ENCODE data around the gene PDGFA. TPM values are rescaled to one million over a fixed set of nuclear protein-coding genes. Genes with fewer than 3 reads are reported as not detected.

PDGFA gene
- total RNA-seq, 1 experiment from 2014 or later = 35.8 TPM

DNA sequence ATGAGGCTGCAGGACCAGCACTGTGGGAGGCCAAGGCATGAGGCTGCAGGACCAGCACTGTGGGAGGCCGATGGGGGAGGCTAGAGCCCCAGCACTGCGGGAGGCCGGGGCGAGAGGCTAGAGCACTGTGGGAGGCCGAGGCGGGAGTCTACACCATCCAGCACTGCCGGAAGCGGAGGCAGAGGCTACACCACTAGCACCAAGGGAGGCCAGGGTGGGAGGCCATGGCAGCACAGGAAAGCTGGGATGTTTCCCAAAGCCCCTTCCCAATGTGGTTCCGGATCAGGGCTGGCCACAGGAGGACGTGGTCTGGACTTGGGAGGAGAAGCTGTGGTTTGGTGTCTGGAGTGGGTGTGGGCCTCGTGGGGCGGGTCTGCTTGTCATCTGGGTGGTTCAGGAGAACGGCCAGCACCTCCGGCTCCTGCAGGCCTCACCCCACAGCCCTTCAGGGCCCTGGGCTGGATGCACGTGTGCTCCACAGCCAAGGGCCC lies 43.6 kb downstream of the PDGFA start:
- H3K4ac ChIP-seq (ENCODE audit: low read depth, low read length) = no peak overlapping the region
- TF ChIP-seq, protein P1, sequence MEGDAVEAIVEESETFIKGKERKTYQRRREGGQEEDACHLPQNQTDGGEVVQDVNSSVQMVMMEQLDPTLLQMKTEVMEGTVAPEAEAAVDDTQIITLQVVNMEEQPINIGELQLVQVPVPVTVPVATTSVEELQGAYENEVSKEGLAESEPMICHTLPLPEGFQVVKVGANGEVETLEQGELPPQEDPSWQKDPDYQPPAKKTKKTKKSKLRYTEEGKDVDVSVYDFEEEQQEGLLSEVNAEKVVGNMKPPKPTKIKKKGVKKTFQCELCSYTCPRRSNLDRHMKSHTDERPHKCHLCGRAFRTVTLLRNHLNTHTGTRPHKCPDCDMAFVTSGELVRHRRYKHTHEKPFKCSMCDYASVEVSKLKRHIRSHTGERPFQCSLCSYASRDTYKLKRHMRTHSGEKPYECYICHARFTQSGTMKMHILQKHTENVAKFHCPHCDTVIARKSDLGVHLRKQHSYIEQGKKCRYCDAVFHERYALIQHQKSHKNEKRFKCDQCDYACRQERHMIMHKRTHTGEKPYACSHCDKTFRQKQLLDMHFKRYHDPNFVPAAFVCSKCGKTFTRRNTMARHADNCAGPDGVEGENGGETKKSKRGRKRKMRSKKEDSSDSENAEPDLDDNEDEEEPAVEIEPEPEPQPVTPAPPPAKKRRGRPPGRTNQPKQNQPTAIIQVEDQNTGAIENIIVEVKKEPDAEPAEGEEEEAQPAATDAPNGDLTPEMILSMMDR (conservative IDR thresholded peaks at IDR 0.05) = no peak
- H3K9me3 ChIP-seq (ENCODE audit: control insufficient read depth, low read depth, low read length) = no peaks in the 10 kb centered on the region
- no peak overlapping the region for H3K56ac ChIP-seq (ENCODE audit: insufficient read length, low read depth, low read length)
- no peaks in the 10 kb centered on the region for H3K23me2 ChIP-seq (ENCODE audit: insufficient read length, low read depth, low read length, poor library complexity, severe bottlenecking)
- no peak overlapping the region for H3K23ac ChIP-seq (ENCODE audit: insufficient read length, low read depth, low read length)
- H2AK5ac ChIP-seq (ENCODE audit: insufficient read length, low read length) = no peak overlapping the region
- Mint-ChIP-seq H3K9me3 (no peaks in the 10 kb centered on the region; a peak in 2 of 5 replicates), H3K27me3 (ENCODE audit: low read depth) (peaks cover 2% of the 10 kb centered on the region; the same call in 1 of the 2 replicates), H3K36me3 (ENCODE audit: insufficient read depth in 1 of 3, low read depth in 3 of 3) (peaks cover 0 to 2% (median 0%) of the 10 kb centered on the region in 3 experiments; a peak in 1 of 7 replicates), H3K4me1 (peaks cover 5 to 9% of the 10 kb centered on the region in 2 experiments), H3K27ac (no peak overlapping the region), H3K4me3 (no peak overlapping the region)
- no CpG with 5 or more reads among the region's 15 CpGs for WGBS (ENCODE audit: extremely low coverage, insufficient read length, low lambda C conversion rate)
- no peak overlapping the region for H3K4me2 ChIP-seq (ENCODE audit: insufficient read depth, insufficient read length, low read length)
- no peaks in the 10 kb centered on the region for H3K79me1 ChIP-seq (ENCODE audit: insufficient read depth, low read depth, low read length, poor library complexity, severe bottlenecking)
- no peaks in the 10 kb centered on the region for H3K4me1 ChIP-seq (ENCODE audit: insufficient read depth, low read length)
- H4K8ac ChIP-seq (replicated peaks; ENCODE audit: insufficient read length, low read depth, low read length) = no peak overlapping the region
- no peak overlapping the region for H3K18ac ChIP-seq (ENCODE audit: insufficient read length, low read depth, low read length)
- no peak overlapping the region; the same call in 1 of the 2 replicates for H3K14ac ChIP-seq (ENCODE audit: insufficient read depth, low read length)
- H2BK15ac ChIP-seq (ENCODE audit: low read depth, low read length) = no peak overlapping the region
- no peak overlapping the region for H2BK5ac ChIP-seq (ENCODE audit: insufficient read length, low read length)
- H4K91ac ChIP-seq (ENCODE audit: insufficient read length, low read depth, low read length) = no peak overlapping the region
- no peak overlapping the region for H2BK120ac ChIP-seq (ENCODE audit: low read depth, low read length, poor library complexity, severe bottlenecking)
- no peak overlapping the region for H4K5ac ChIP-seq (ENCODE audit: insufficient read length, low read depth, low read length)
- no peak overlapping the region for H2AFZ ChIP-seq (ENCODE audit: low read length)
- no peaks in the 10 kb centered on the region for H3K79me2 ChIP-seq (ENCODE audit: insufficient read depth, low read length)
- no peaks in the 10 kb centered on the region for H3K27me3 ChIP-seq (ENCODE audit: insufficient read depth, low read length)
- no peak for DNase-seq
- no peaks in the 10 kb centered on the region for H4K20me1 ChIP-seq (ENCODE audit: control insufficient read depth, insufficient read depth, insufficient read length)
- no peak overlapping the region for H3T11ph ChIP-seq (ENCODE audit: low read length)
- H2BK12ac ChIP-seq (ENCODE audit: insufficient read length, low read depth, low read length) = no peak overlapping the region
- H3K9ac ChIP-seq (ENCODE audit: extremely low read depth, insufficient read length, low read length) = no peak overlapping the region
- H2BK20ac ChIP-seq (ENCODE audit: low read depth, low read length, poor library complexity, severe bottlenecking) = no peak overlapping the region
- no peak overlapping the region for H3K27ac ChIP-seq (ENCODE audit: insufficient read length, low read depth, low read length)

Measured in H9 (cell line).